ENCODE data around the gene UGT1A8.

The UGT1A8 gene

DNA sequence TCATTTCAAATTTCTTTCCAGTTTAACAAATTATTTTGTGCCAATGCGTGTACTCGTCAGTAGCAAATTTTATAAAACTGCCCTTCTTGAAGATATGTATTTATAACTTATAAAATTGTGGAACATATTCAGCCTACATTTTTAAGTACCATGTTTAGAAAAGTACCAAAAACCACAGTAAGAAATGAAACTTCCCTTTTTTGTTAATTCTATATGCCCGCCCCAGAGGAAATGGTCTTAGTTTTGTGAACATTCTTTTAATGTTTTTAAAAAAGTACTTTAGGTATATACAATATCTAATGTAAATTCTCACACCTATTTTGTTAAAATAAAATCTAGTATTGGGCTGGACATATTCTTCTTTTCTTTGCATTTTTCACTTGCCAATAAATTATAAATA, 55.5 kb downstream of the UGT1A8 start:
- Histone ChIP-seq H3K4me1 (ENCODE audit: control insufficient read depth, insufficient read depth, low read length) (no peaks in the 10 kb centered on the region), H3K4me3 (ENCODE audit: low read length) (no peak overlapping the region), H3K4me2 (ENCODE audit: low read length) (no peak overlapping the region), H3K27me3 (ENCODE audit: control insufficient read depth, insufficient read depth, low read length) (no peaks in the 10 kb centered on the region), H3K9me3 (replicated peaks; ENCODE audit: low read length) (no peaks in the 10 kb centered on the region), H3K36me3 (ENCODE audit: insufficient read depth, low read length) (no peaks in the 10 kb centered on the region), H3K9ac (ENCODE audit: low read depth, low read length) (no peak overlapping the region)

DNA sequence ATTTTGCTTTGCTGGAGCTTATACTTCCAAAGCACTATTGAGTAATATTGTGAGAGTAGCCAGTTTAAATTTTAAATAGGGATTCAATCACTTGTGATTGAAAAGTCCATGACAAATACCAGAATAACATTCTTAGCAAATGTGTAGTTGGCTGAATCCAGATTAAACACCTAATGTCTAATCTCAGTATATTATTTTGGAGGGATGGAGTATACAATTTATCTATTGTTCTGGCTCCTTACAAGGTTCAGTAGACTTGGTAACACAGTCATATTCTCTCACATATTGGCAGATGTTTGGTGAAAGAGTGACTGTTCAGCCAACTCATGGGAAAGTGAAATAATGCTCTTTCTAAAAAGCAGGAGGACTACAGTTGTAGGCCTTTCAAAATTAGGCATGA, 56.5 kb downstream of the UGT1A8 start:
- Histone ChIP-seq H3K36me3 (ENCODE audit: insufficient read depth, low read length) (no peaks in the 10 kb centered on the region), H3K4me2 (ENCODE audit: low read length) (no peak overlapping the region), H3K9me3 (replicated peaks; ENCODE audit: low read length) (no peaks in the 10 kb centered on the region), H3K9ac (ENCODE audit: low read depth, low read length) (no peak overlapping the region), H3K4me3 (ENCODE audit: low read length) (no peak overlapping the region), H3K27me3 (ENCODE audit: control insufficient read depth, insufficient read depth, low read length) (no peaks in the 10 kb centered on the region), H3K4me1 (ENCODE audit: control insufficient read depth, insufficient read depth, low read length) (no peaks in the 10 kb centered on the region)

DNA sequence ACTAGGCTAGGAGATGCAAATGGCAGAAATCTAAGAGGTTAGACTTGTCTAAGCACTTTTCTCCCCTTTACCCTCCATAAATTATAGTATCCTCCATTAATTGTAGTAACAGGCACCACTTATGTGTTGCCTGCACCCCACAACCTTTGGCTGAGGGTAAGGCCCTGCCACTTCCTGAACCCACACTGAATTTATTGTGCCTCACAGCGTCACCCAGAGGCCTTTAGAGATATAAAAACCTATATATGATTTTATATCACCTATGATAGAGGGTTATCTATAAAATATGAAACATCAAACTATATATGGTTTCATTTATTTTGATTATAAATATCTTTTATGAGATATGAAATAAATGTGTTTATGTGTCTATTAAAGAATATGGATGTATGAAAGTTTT, 56.9 kb downstream of the UGT1A8 start:
- Histone ChIP-seq H3K4me2 (ENCODE audit: low read length) (no peak overlapping the region), H3K9me3 (replicated peaks; ENCODE audit: low read length) (no peaks in the 10 kb centered on the region), H3K4me3 (ENCODE audit: low read length) (no peak overlapping the region), H3K27me3 (ENCODE audit: control insufficient read depth, insufficient read depth, low read length) (no peaks in the 10 kb centered on the region), H3K36me3 (ENCODE audit: insufficient read depth, low read length) (no peaks in the 10 kb centered on the region), H3K9ac (ENCODE audit: low read depth, low read length) (no peak overlapping the region), H3K4me1 (ENCODE audit: control insufficient read depth, insufficient read depth, low read length) (no peaks in the 10 kb centered on the region)

DNA sequence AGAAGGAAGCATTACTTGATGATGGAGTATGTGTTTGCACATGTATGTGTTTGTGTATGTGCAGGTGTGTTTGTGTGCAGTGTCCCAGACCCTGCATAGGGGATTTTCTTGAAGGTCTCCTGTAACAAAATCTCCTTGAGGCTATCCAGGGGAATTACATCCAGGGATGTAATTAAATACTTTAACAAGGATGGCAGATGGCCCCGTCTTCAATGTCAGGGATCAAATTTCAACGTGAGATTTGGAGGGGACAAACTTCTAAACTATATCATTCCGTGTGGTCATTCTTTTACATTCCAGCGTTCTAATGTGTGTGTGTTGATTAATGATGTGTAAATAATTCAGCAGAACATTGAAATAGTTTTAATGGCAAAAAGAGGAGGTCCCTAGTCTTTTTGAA, 57.6 kb downstream of the UGT1A8 start:
- Histone ChIP-seq H3K4me3 (ENCODE audit: low read length) (no peak overlapping the region), H3K4me1 (ENCODE audit: control insufficient read depth, insufficient read depth, low read length) (no peaks in the 10 kb centered on the region), H3K4me2 (ENCODE audit: low read length) (no peak overlapping the region), H3K9ac (ENCODE audit: low read depth, low read length) (no peak overlapping the region), H3K9me3 (replicated peaks; ENCODE audit: low read length) (no peaks in the 10 kb centered on the region), H3K36me3 (ENCODE audit: insufficient read depth, low read length) (no peaks in the 10 kb centered on the region), H3K27me3 (ENCODE audit: control insufficient read depth, insufficient read depth, low read length) (no peaks in the 10 kb centered on the region)

DNA sequence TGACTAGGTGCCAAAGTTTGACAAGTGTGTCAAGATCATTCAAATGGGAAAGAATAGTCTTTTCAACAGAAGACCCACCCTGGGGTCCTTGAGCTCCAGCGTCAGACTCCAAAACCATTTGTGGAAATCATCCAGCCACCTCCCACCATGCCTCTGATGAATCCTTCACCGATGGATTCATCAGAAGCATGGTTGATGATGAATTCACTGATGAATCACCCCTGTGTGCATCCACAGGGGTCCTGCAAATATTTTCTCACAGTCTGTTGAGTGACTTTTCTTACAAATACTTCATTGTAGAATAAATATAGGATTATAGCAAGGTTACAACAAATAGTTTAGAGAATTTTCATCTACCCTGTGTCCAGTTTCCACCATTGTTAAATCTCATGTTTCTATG, 58.6 kb downstream of the UGT1A8 start:
- H3K4me3 ChIP-seq (ENCODE audit: low read length): no peak overlapping the region

DNA sequence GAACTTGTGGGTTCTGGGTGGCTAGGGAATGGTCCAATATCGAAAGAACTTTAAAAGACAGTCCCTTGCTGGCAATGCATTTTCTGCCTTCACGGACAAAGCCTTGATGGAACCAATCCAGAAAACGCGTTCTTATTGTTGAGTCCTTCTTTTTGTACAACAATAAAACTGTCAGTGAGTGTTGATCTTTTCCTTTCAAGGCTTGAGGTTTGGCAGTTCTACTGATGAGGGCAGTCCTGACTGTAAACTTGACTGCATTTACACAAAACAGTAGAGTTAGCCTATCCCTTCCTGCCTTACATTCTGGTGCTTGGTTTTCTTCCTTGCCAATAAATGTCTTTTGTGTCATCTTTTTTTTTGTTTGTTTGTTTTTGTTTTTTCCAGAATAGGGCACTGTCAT, 61.8 kb downstream of the UGT1A8 start:
- Histone ChIP-seq H3K4me3 (ENCODE audit: low read length) (no peak overlapping the region), H3K9ac (ENCODE audit: low read depth, low read length) (no peak overlapping the region), H3K4me1 (ENCODE audit: control insufficient read depth, insufficient read depth, low read length) (no peaks in the 10 kb centered on the region)

More for the DNA sequence above, 58.6 kb downstream of the UGT1A8 start:
- H3K36me3 ChIP-seq (ENCODE audit: insufficient read depth, low read length): no peaks in the 10 kb centered on the region
- no peaks in the 10 kb centered on the region for H3K4me1 ChIP-seq (ENCODE audit: control insufficient read depth, insufficient read depth, low read length)
- H3K9ac ChIP-seq (ENCODE audit: low read depth, low read length): no peak overlapping the region
- no peak overlapping the region for H3K4me2 ChIP-seq (ENCODE audit: low read length)
- no peaks in the 10 kb centered on the region for H3K9me3 ChIP-seq (replicated peaks; ENCODE audit: low read length)
- no peaks in the 10 kb centered on the region for H3K27me3 ChIP-seq (ENCODE audit: control insufficient read depth, insufficient read depth, low read length)

DNA sequence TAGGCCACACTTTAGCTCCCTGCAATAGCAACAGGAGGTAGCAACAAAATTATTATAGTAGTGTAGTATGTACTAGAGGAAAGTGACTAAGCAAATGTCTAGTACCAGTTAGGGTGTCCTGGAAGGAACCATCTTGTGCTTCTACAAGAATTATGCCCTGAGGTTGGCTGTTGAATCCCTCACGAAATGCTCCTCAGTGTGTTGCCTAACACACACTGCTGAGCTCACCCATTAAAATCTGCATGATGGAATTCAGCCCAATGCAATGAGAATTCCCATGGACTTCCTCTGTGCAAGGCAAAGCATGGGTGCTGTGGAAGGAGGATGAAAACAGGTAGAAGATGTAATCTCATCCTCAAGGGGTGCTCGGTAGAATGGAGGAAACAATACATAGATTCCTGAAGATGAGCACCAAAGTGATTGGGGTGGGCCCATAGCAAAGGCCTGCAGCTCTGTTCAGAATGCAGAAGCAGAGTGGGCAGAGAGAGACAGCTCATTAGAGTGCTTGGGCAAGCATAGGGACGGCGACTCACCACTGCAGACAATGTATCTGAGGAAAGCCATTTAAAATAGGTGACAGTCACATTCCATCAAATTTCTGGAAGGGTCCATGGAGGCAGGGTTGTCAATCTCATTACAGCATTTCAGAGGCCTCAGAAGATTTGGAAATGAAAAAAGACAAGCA, 63.1 kb downstream of the UGT1A8 start:
- Histone ChIP-seq H3K36me3 (ENCODE audit: insufficient read depth, low read length) (no peaks in the 10 kb centered on the region), H3K9me3 (replicated peaks; ENCODE audit: low read length) (no peaks in the 10 kb centered on the region), H3K27me3 (ENCODE audit: control insufficient read depth, insufficient read depth, low read length) (peaks cover 4% of the 10 kb centered on the region), H3K4me1 (ENCODE audit: control insufficient read depth, insufficient read depth, low read length) (no peaks in the 10 kb centered on the region), H3K4me3 (ENCODE audit: low read length) (no peak overlapping the region), H3K4me2 (ENCODE audit: low read length) (no peak overlapping the region), H3K9ac (ENCODE audit: low read depth, low read length) (no peak overlapping the region)

More for the DNA sequence above, 61.8 kb downstream of the UGT1A8 start:
- Histone ChIP-seq H3K4me2 (ENCODE audit: low read length) (no peak overlapping the region), H3K27me3 (ENCODE audit: control insufficient read depth, insufficient read depth, low read length) (peaks cover 4% of the 10 kb centered on the region), H3K9me3 (replicated peaks; ENCODE audit: low read length) (no peaks in the 10 kb centered on the region), H3K36me3 (ENCODE audit: insufficient read depth, low read length) (no peaks in the 10 kb centered on the region)

DNA sequence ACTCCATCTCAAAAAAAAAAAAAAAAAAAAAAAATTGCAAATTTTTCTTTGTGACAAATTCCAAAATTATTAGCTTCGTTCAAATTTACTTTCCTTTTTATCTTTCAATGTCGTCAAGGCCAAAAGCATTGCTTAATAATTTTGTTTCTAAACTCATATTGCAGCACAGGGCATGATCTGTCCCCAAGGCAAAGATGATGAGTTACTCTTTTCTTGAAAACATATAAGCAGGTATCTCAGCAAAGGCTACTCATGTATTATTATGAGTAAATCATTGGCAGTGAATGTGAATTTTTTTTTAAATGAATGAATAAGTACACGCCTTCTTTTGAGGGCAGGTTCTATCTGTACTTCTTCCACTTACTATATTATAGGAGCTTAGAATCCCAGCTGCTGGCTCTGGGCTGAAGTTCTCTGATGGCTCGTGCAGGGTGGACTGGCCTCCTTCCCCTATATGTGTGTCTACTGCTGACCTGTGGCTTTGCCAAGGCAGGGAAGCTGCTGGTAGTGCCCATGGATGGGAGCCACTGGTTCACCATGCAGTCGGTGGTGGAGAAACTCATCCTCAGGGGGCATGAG, 64.2 kb downstream of the UGT1A8 start, which contains the start of gene UGT1A7:
Gene UGT1A7 (plus strand): TSS at position 381 of the 579 bp plus-strand sequence. CDS start 37 bp downstream, at position 418.
- Histone ChIP-seq H3K9ac (ENCODE audit: low read depth, low read length) (no peak within 1 kb of the TSS), H3K9me3 (replicated peaks; ENCODE audit: low read length) (no peaks in the 10 kb centered on the region), H3K4me1 (ENCODE audit: control insufficient read depth, insufficient read depth, low read length) (no peaks in the 10 kb centered on the region)

DNA sequence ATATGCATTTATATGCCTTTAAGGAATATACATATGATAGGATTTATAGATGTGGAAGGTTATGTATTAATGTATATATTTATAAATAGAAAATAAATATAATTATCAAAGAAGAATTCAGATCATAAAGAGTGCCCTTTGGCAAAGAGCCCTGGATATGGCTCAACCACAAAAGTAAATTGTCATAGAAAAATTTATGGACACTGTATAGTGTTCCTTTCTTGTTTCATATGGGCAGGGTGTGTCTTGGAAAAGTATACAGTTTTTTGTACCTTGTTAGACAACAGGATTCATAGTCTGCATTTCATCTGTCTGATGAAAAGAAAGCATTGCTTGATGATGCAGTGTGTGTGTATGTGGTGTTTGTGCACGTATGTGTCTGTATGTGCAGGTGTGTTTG, 67.2 kb downstream of the UGT1A8 start:
- H3K4me2 ChIP-seq (ENCODE audit: low read length): no peak overlapping the region
- H3K4me3 ChIP-seq (ENCODE audit: low read length): no peak overlapping the region
- H3K27me3 ChIP-seq (ENCODE audit: control insufficient read depth, insufficient read depth, low read length): peaks cover 4% of the 10 kb centered on the region
- H3K4me1 ChIP-seq (ENCODE audit: control insufficient read depth, insufficient read depth, low read length): no peaks in the 10 kb centered on the region
- no peaks in the 10 kb centered on the region for H3K9me3 ChIP-seq (replicated peaks; ENCODE audit: low read length)
- H3K9ac ChIP-seq (ENCODE audit: low read depth, low read length): no peak overlapping the region
- no peaks in the 10 kb centered on the region for H3K36me3 ChIP-seq (ENCODE audit: insufficient read depth, low read length)

More for the DNA sequence above, 64.2 kb downstream of the UGT1A8 start, which contains the start of gene UGT1A7:
- peaks cover 4% of the 10 kb centered on the region for H3K27me3 ChIP-seq (ENCODE audit: control insufficient read depth, insufficient read depth, low read length)
- H3K36me3 ChIP-seq (ENCODE audit: insufficient read depth, low read length): no peaks in the 10 kb centered on the region
- no peak within 1 kb of the TSS for H3K4me2 ChIP-seq (ENCODE audit: low read length)
- H3K4me3 ChIP-seq (ENCODE audit: low read length): no peak within 1 kb of the TSS

DNA sequence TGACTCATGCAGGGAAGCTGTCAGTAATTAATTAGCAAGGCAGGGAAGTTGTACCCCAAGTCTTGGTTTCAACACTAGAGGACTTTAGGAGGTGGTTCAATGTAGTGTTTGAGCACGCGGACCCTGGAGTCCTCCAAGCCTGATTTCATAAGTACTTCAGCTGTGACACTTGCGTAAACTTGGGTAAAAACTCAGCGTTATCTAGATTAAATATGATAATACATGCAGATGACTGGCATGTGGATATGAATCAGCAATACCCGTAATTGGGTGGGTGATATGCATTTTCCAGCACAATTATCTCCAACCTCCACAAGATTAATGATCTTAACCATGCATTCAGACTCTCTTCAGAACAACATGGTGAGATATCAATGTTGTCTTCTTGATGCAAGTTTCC, 69.5 kb downstream of the UGT1A8 start:
- Histone ChIP-seq H3K27me3 (ENCODE audit: control insufficient read depth, insufficient read depth, low read length) (peaks cover 4% of the 10 kb centered on the region), H3K9ac (ENCODE audit: low read depth, low read length) (no peak overlapping the region), H3K4me2 (ENCODE audit: low read length) (no peak overlapping the region), H3K4me3 (ENCODE audit: low read length) (no peak overlapping the region), H3K36me3 (ENCODE audit: insufficient read depth, low read length) (no peaks in the 10 kb centered on the region), H3K9me3 (replicated peaks; ENCODE audit: low read length) (no peaks in the 10 kb centered on the region), H3K4me1 (ENCODE audit: control insufficient read depth, insufficient read depth, low read length) (no peaks in the 10 kb centered on the region)

DNA sequence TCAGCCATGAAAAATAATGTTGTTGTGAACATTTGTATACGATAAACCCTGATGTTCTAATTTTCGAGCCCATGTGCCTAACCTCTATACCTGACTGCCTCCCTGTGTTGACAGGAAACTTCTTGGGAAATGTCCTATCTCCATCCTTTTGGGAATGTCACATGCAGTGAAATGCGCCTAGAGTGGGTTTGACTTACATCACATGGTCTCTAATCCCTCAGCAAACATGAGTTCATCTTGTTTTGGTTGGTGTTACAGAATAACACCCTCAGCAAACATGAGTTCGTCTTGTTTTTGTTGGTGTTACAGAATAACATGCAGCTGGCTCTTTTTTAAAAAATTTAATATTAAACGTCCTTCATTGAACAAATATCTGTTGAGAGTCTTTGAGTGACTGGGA, 70.9 kb downstream of the UGT1A8 start:
- H3K36me3 ChIP-seq (ENCODE audit: insufficient read depth, low read length): no peaks in the 10 kb centered on the region
- H3K9me3 ChIP-seq (replicated peaks; ENCODE audit: low read length): no peaks in the 10 kb centered on the region
- no peaks in the 10 kb centered on the region for H3K27me3 ChIP-seq (ENCODE audit: control insufficient read depth, insufficient read depth, low read length)
- no peak overlapping the region for H3K9ac ChIP-seq (ENCODE audit: low read depth, low read length)
- no peaks in the 10 kb centered on the region for H3K4me1 ChIP-seq (ENCODE audit: control insufficient read depth, insufficient read depth, low read length)
- no peak overlapping the region for H3K4me2 ChIP-seq (ENCODE audit: low read length)
- no peak overlapping the region for H3K4me3 ChIP-seq (ENCODE audit: low read length)

DNA sequence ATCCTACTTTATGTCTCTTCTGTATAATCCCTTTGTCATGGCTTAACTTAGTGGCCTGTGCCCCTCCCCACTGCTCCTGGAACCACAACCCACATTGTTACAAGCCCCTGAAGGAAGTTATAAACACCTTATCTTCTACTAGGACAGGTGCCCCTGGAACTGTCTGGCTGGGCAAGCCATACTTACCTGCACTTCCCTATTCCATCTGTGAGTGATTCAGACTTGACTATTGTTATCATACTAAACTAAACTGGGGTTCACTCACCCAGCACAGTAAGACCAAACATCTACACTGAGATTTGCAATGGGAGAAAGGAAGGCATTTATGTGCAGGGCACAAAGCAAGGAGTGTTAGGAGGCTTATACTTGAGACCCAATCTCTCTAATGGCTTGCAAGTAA, 71.6 kb downstream of the UGT1A8 start:
- H3K4me1 ChIP-seq (ENCODE audit: control insufficient read depth, insufficient read depth, low read length): no peaks in the 10 kb centered on the region
- H3K9me3 ChIP-seq (replicated peaks; ENCODE audit: low read length): no peaks in the 10 kb centered on the region
- no peak overlapping the region for H3K4me2 ChIP-seq (ENCODE audit: low read length)
- H3K4me3 ChIP-seq (ENCODE audit: low read length): no peak overlapping the region
- no peak overlapping the region for H3K9ac ChIP-seq (ENCODE audit: low read depth, low read length)
- no peaks in the 10 kb centered on the region for H3K27me3 ChIP-seq (ENCODE audit: control insufficient read depth, insufficient read depth, low read length)
- no peaks in the 10 kb centered on the region for H3K36me3 ChIP-seq (ENCODE audit: insufficient read depth, low read length)
